ENCODE data around the gene CCNL2.

GRCh38 chr1:1390675-1391074 lies 8.5 kb downstream of the CCNL2 start:
- TF ChIP-seq, protein P1, sequence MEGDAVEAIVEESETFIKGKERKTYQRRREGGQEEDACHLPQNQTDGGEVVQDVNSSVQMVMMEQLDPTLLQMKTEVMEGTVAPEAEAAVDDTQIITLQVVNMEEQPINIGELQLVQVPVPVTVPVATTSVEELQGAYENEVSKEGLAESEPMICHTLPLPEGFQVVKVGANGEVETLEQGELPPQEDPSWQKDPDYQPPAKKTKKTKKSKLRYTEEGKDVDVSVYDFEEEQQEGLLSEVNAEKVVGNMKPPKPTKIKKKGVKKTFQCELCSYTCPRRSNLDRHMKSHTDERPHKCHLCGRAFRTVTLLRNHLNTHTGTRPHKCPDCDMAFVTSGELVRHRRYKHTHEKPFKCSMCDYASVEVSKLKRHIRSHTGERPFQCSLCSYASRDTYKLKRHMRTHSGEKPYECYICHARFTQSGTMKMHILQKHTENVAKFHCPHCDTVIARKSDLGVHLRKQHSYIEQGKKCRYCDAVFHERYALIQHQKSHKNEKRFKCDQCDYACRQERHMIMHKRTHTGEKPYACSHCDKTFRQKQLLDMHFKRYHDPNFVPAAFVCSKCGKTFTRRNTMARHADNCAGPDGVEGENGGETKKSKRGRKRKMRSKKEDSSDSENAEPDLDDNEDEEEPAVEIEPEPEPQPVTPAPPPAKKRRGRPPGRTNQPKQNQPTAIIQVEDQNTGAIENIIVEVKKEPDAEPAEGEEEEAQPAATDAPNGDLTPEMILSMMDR (IDR thresholded peaks at IDR 0.05 in 4 of 5, conservative IDR thresholded peaks at IDR 0.05 in 1 of 5) = no peak
- no peak for TF ChIP-seq POLR2A (IDR thresholded peaks at IDR 0.05)
